Liver (tissue), 9 donors: ENCODE data around the gene ZNF710. TPM values are rescaled to one million over a fixed set of nuclear protein-coding genes. Genes with fewer than 3 reads are reported as not detected.
"Not testable (repeated sequence)": the region's sequence is repeated elsewhere in the genome, so short reads cannot be mapped to it uniquely, and the experiment has no call there.

Experiments
- DNase-seq: peaks from one replicate; pipeline ENCODE4 v3.0.0-alpha.2; 2017; ENCODE audit warnings: low spot score
- H3K27ac ChIP-seq, 2 donors: one replicate each; pipeline ENCODE4 v1.7.0; 2013; ENCODE audit warnings: inconsistent platforms in 2 of 2, low read length in 2 of 2, control low read depth in 1 of 2, low read depth in 1 of 2, mild to moderate bottlenecking in 1 of 2
- H3K27me3 ChIP-seq, 4 donors: one replicate each; pipeline versions ENCODE4 v1.6.1 to v1.7.0; 2013; ENCODE audit warnings: low read length in 3 of 4, inconsistent platforms in 1 of 4, mild to moderate bottlenecking in 1 of 4, moderate library complexity in 1 of 4; ENCODE audit not compliant: control insufficient read depth in 4 of 4, insufficient read depth in 4 of 4
- H3K36me3 ChIP-seq, 4 donors: one replicate each; pipeline versions ENCODE4 v1.6.1 to v1.7.0; 2013; ENCODE audit warnings: low read length in 3 of 4, mild to moderate bottlenecking in 3 of 4, low read depth in 1 of 4, moderate library complexity in 1 of 4; ENCODE audit not compliant: control insufficient read depth in 4 of 4, insufficient read depth in 3 of 4
- H3K4me1 ChIP-seq, 4 donors: one replicate each; pipeline versions ENCODE4 v1.6.1 to v1.7.0; 2013; ENCODE audit warnings: low read length in 3 of 4, mild to moderate bottlenecking in 3 of 4, moderate library complexity in 1 of 4; ENCODE audit not compliant: control insufficient read depth in 4 of 4, insufficient read depth in 4 of 4
- H3K4me3 ChIP-seq, 3 donors: one replicate each; pipeline versions ENCODE4 v1.6.1 to v1.7.0; 2013; ENCODE audit warnings: low read length in 3 of 3, control low read depth in 1 of 3, low read depth in 1 of 3, mild to moderate bottlenecking in 1 of 3
- H3K9ac ChIP-seq, 2 donors: one replicate each; pipeline ENCODE4 v1.7.0; 2013; ENCODE audit warnings: low read length in 2 of 2, mild to moderate bottlenecking in 2 of 2, moderate library complexity in 2 of 2, control low read depth in 1 of 2, low read depth in 1 of 2
- H3K9me3 ChIP-seq, 4 donors: one replicate each; pipeline versions ENCODE4 v1.6.1 to v1.7.0; 2013; ENCODE audit warnings: low read length in 3 of 4; ENCODE audit not compliant: control insufficient read depth in 4 of 4
- ATF3 ChIP-seq: IDR thresholded peaks from 2 replicates; pipeline ENCODE4 v1.6.1; 2016; ENCODE audit warnings: antibody characterized with exemption
- HNF4A ChIP-seq, 2 donors: conservative IDR thresholded peaks; 2 replicates each; pipeline ENCODE4 v1.6.1; 2016; ENCODE audit warnings: antibody characterized with exemption in 2 of 2, mild to moderate bottlenecking in 2 of 2
- JUND ChIP-seq, 2 donors: IDR thresholded peaks; 2 replicates each; pipeline ENCODE4 v1.6.1; 2016; ENCODE audit warnings: antibody characterized with exemption in 2 of 2
- MAX ChIP-seq: IDR thresholded peaks from 2 replicates; pipeline ENCODE4 v1.6.1; 2016; ENCODE audit warnings: antibody characterized with exemption
- NR2F2 ChIP-seq: IDR thresholded peaks from 2 replicates; pipeline ENCODE4 v1.6.1; 2016; ENCODE audit warnings: antibody characterized with exemption
- RXRA ChIP-seq, 2 donors: IDR thresholded peaks; 2 replicates each; pipeline ENCODE4 v1.6.1; 2017 to 2018; ENCODE audit warnings: antibody characterized with exemption in 2 of 2, mild to moderate bottlenecking in 1 of 2
- SP1 ChIP-seq: IDR thresholded peaks from 2 replicates; pipeline ENCODE4 v1.6.1; 2018; ENCODE audit warnings: antibody characterized with exemption, mild to moderate bottlenecking
- TAF1 ChIP-seq: conservative IDR thresholded peaks from 2 replicates; pipeline ENCODE4 v1.6.1; 2016; ENCODE audit warnings: antibody characterized with exemption, mild to moderate bottlenecking
- WGBS: extraction: QIAGEN DNeasy Blood & Tissue Kit; methylation state at CpG from one replicate; pipeline ENCODE4 v1.1.7; 2013; 5-methylcytosine and 5-hydroxymethylcytosine counted together
- polyA plus RNA-seq, 2 donors: library from polyadenylated mRNA; stranded (reverse) in 1 of 2; unstranded in 1 of 2; fragments of 200-250 nt in 1 of 2; fragments of >200 nt in 1 of 2; fragmentation: Nextera tagmentation in 1 of 2; extraction: Ambion mirVana in 1 of 2; gene quantifications; one replicate each; pipeline versions ENCODE4 v1.2.1 to v1.2.3, GENCODE V29; 2013 to 2015
- total RNA-seq, 2 donors: library from RNA; depleted of rRNA; stranded (reverse); fragments of >200 nt; gene quantifications; one replicate each; pipeline ENCODE4 v1.2.3, GENCODE V29; 2014
- TF ChIP-seq, protein P1 (sequence below): fragments of 150-350 bp; IDR thresholded peaks from 2 replicates; pipeline ENCODE4 v1.5.1; 2017; ENCODE audit warnings: improper control_type of control experiment, low read depth, low read length; ENCODE audit not compliant: missing input control
- TF ChIP-seq, protein P2 (sequence below): IDR thresholded peaks from 2 replicates; pipeline ENCODE4 v1.6.1; 2016; ENCODE audit warnings: antibody characterized with exemption, mild to moderate bottlenecking
- donor health status: healthy.
- donor health status: healthy.
- donor health status: healthy.
- donor health status: healthy.
- donor health status: healthy.

ZNF710 gene
- total and polyA plus RNA-seq, 4 donors, result 1.9 to 15.3 (median 5.4) TPM

- TF ChIP-seq, protein P1, sequence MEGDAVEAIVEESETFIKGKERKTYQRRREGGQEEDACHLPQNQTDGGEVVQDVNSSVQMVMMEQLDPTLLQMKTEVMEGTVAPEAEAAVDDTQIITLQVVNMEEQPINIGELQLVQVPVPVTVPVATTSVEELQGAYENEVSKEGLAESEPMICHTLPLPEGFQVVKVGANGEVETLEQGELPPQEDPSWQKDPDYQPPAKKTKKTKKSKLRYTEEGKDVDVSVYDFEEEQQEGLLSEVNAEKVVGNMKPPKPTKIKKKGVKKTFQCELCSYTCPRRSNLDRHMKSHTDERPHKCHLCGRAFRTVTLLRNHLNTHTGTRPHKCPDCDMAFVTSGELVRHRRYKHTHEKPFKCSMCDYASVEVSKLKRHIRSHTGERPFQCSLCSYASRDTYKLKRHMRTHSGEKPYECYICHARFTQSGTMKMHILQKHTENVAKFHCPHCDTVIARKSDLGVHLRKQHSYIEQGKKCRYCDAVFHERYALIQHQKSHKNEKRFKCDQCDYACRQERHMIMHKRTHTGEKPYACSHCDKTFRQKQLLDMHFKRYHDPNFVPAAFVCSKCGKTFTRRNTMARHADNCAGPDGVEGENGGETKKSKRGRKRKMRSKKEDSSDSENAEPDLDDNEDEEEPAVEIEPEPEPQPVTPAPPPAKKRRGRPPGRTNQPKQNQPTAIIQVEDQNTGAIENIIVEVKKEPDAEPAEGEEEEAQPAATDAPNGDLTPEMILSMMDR, result no peak
- TF ChIP-seq HNF4A (conservative IDR thresholded peaks at IDR 0.05) (no peak), RXRA (IDR thresholded peaks at IDR 0.05) (peak in 1 of 2 donors; percentile 5), NR2F2 (no peak), TAF1 (no peak)
These were observed 105.5 kb downstream of the ZNF710 start (continued) for GRCh38 chr15:90106522-90107117.

GRCh38 chr15:90108038-90108437 is 106.9 kb downstream of the ZNF710 start:
- WGBS, result 94% methylated on average over 5 of the region's 5 CpGs

GRCh38 chr15:90109163-90109751 is 108.1 kb downstream of the ZNF710 start:
- not testable (repeated sequence) for H3K27me3 ChIP-seq, H3K36me3 ChIP-seq, H3K9me3 ChIP-seq, DNase-seq, H3K9ac ChIP-seq, H3K27ac ChIP-seq, H3K4me3 ChIP-seq
- peaks cover 0 to 11% (median 7%) of the 10 kb centered on the region in 4 donors for H3K4me1 ChIP-seq
- peak in 1 of 2 donors; percentile 23 for TF ChIP-seq JUND (IDR thresholded peaks at IDR 0.05)
- peak in 1 of 2 donors; percentile 52 for TF ChIP-seq RXRA (IDR thresholded peaks at IDR 0.05)
- peak; percentile 32 to 57 for TF ChIP-seq HNF4A (conservative IDR thresholded peaks at IDR 0.05)
- WGBS, result 53% methylated on average over 3 of the region's 3 CpGs

More at GRCh38 chr15:90108038-90108437, 106.9 kb downstream of the ZNF710 start:
- not testable (repeated sequence) for H3K27me3 ChIP-seq, DNase-seq, H3K27ac ChIP-seq, H3K4me3 ChIP-seq, H3K36me3 ChIP-seq, H3K9me3 ChIP-seq, H3K9ac ChIP-seq
- H3K4me1 ChIP-seq, result peaks cover 0 to 15% (median 8%) of the 10 kb centered on the region in 4 donors

- WGBS, result 80% methylated on average over 7 of the region's 7 CpGs
These were observed 112.0 kb downstream of the ZNF710 start for GRCh38 chr15:90113166-90113565.

More at GRCh38 chr15:90113166-90113565, 112.0 kb downstream of the ZNF710 start:
- Histone ChIP-seq H3K27me3 (no peaks in the 10 kb centered on the region), H3K36me3 (no peaks in the 10 kb centered on the region), H3K4me1 (no peaks in the 10 kb centered on the region), H3K9me3 (peaks cover 2 to 4% (median 3%) of the 10 kb centered on the region in 4 donors), H3K27ac (no peak overlapping the region), H3K9ac (no peak overlapping the region), H3K4me3 (no peak overlapping the region)
- TF ChIP-seq JUND (IDR thresholded peaks at IDR 0.05) (no peak), MAX (no peak), SP1 (no peak), ATF3 (no peak)
- TF ChIP-seq, protein P2, sequence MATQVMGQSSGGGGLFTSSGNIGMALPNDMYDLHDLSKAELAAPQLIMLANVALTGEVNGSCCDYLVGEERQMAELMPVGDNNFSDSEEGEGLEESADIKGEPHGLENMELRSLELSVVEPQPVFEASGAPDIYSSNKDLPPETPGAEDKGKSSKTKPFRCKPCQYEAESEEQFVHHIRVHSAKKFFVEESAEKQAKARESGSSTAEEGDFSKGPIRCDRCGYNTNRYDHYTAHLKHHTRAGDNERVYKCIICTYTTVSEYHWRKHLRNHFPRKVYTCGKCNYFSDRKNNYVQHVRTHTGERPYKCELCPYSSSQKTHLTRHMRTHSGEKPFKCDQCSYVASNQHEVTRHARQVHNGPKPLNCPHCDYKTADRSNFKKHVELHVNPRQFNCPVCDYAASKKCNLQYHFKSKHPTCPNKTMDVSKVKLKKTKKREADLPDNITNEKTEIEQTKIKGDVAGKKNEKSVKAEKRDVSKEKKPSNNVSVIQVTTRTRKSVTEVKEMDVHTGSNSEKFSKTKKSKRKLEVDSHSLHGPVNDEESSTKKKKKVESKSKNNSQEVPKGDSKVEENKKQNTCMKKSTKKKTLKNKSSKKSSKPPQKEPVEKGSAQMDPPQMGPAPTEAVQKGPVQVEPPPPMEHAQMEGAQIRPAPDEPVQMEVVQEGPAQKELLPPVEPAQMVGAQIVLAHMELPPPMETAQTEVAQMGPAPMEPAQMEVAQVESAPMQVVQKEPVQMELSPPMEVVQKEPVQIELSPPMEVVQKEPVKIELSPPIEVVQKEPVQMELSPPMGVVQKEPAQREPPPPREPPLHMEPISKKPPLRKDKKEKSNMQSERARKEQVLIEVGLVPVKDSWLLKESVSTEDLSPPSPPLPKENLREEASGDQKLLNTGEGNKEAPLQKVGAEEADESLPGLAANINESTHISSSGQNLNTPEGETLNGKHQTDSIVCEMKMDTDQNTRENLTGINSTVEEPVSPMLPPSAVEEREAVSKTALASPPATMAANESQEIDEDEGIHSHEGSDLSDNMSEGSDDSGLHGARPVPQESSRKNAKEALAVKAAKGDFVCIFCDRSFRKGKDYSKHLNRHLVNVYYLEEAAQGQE, result no peak
- no peak for DNase-seq
